Heart left ventricle (tissue), 16 donors: Measurements from ENCODE around the gene ALPP. TPM values are rescaled to one million over a fixed set of nuclear protein-coding genes. Genes with fewer than 3 reads are reported as not detected.
"Not testable (repeated sequence)": the region's sequence is repeated elsewhere in the genome, so short reads cannot be mapped to it uniquely, and the experiment has no call there.

Source experiments
- ATAC-seq, 4 donors: fragments of 200-7000 bp; cut with Tn5 transposase; one replicate each; pipeline ENCODE4 v1.9.1; 2020 to 2022; ENCODE audit warnings: moderate library complexity in 4 of 4, mild to moderate bottlenecking in 3 of 4, moderate number of reproducible peaks in 1 of 4
- DNase-seq, 5 donors: peaks; one replicate each; pipeline ENCODE4 v3.0.0-alpha.2; 2020
- H3K27ac ChIP-seq, 12 donors: fragments of 200-600 bp; sonication (generic) in 4 of 12; one replicate each; pipeline versions ENCODE4 v1.5.0 to v1.8.0; 2016 to 2022; ENCODE audit warnings: mild to moderate bottlenecking in 2 of 12
- H3K27me3 ChIP-seq, 9 donors: fragments of 200-600 bp; sonication (generic) in 2 of 9; one replicate each; pipeline versions ENCODE4 v1.5.1 to v1.8.0; 2016 to 2022; ENCODE audit warnings: mild to moderate bottlenecking in 3 of 9
- H3K36me3 ChIP-seq, 9 donors: fragments of 200-600 bp; sonication (generic) in 2 of 9; one replicate each; pipeline versions ENCODE4 v1.5.0 to v1.8.0; 2018 to 2022; ENCODE audit warnings: mild to moderate bottlenecking in 2 of 9
- H3K4me1 ChIP-seq, 12 donors: fragments of 200-600 bp; sonication (generic) in 4 of 12; one replicate each; pipeline versions ENCODE4 v1.5.0 to v1.8.0; 2016 to 2022; ENCODE audit warnings: mild to moderate bottlenecking in 3 of 12
- H3K4me3 ChIP-seq, 12 donors: fragments of 200-600 bp; sonication (generic) in 4 of 12; one replicate each; pipeline versions ENCODE4 v1.5.0 to v1.8.0; 2017 to 2022; ENCODE audit warnings: mild to moderate bottlenecking in 9 of 12, moderate library complexity in 4 of 12
- H3K9me3 ChIP-seq, 12 donors: fragments of 200-600 bp; sonication (generic) in 4 of 12; one replicate each; pipeline versions ENCODE4 v1.5.0 to v1.8.0; 2016 to 2022; ENCODE audit warnings: mild to moderate bottlenecking in 1 of 12
- CTCF ChIP-seq, 12 donors: fragments of 200-600 bp; sonication (generic) in 4 of 12; IDR thresholded peaks; one replicate each; pipeline versions ENCODE4 v1.5.0 to v1.8.0; 2018 to 2022; ENCODE audit warnings: antibody characterized with exemption in 12 of 12, mild to moderate bottlenecking in 5 of 12
- POLR2A ChIP-seq, 2 donors: fragments of 450-650 bp; IDR thresholded peaks; one replicate each; pipeline ENCODE4 v1.6.1; 2017; ENCODE audit warnings: antibody characterized with exemption in 2 of 2, mild to moderate bottlenecking in 2 of 2, moderate library complexity in 2 of 2
- whole genome bisulfite sequencing, 4 donors: extraction: QIAGEN DNeasy Blood & Tissue Kit in 2 of 4; methylation state at CpG; one replicate each; pipeline versions ENCODE4 v1.1.5 to v1.1.7; 2013 to 2018; 5-methylcytosine and 5-hydroxymethylcytosine counted together
- intact Hi-C, 10 donors: fragments of 100-400 bp; cut with DNase I; formaldehyde crosslinking; loops; one replicate each; pipeline versions ENCODE4 v1.11.1 to v1.14.2; 2022
- polyA plus RNA-seq, 2 donors: library from polyadenylated mRNA; stranded (reverse); fragments of 200-250 nt; gene quantifications; one replicate each; pipeline ENCODE4 v1.2.3, GENCODE V29; 2013
- total RNA-seq, 9 donors: library from RNA; depleted of rRNA in 2 of 9; stranded (reverse); fragments of >200 nt in 2 of 9; fragmentation: NEBNext Ultra II Directional in 3 of 9; extraction: Animal tissue kit (Norgen Biotek cat#: 25700) in 3 of 9; gene quantifications; one replicate each; pipeline versions ENCODE4 v1.1.0 to v1.2.4, GENCODE V29; 2016 to 2023
- donor health status: ischemic (EF 13 %, LVEDD 7.1; RV severe dilation, severe dysfunction).
- donor health status: healthy with polysubstance abuse.
- donor health status: DM: no; HTN: yes; CAD: no.
- donor health status: DM: no; HTN: no; CAD: no.
- donor health status: ischemic (EF 25% LVEDD 6.9; RV normal size, moderate dysfunction).
- donor health status: ischemic (EF 25% LVEDD 5.7; RV mildly dilated, moderate dysfunction).
- donor health status: healthy.
- donor health status: DM: yes; HTN: yes; CAD: no.
- donor health status: ischemic (EF 35%, LVEDD 5.7; RV mildly dilated, moderate dysfunction).
- donor health status: nonischemic (EF 11% LVEDD 7.7; RV severe dilation, severe dysfunction).
- donor health status: DM: yes; HTN: yes; CAD: no.
- donor health status: PGD.
- donor health status: ischemic (EF 29% LVEDD 5.4; RV normal size, mild dysfunction).
- donor health status: nonischemic (EF 23%, LVEDD 6.1; RV moderate dilation, normal function).

Gene ALPP
- total and polyA plus RNA-seq, 11 donors, result not detected

- H3K27me3 ChIP-seq, result peaks cover 25 to 72% (median 55%) of the 10 kb centered on the region in 9 donors
- peaks cover 0 to 14% (median 0%) of the 10 kb centered on the region in 12 donors for H3K4me1 ChIP-seq
- 32 to 41% (median 38%) methylated on average over 18 of the region's 18 CpGs for WGBS, 4 donors
- intact Hi-C loops, result no loop called here
- no peaks in the 10 kb centered on the region for H3K36me3 ChIP-seq
- DNase-seq, result peak in 1 of 5 donors; percentile 45
- TF ChIP-seq CTCF (IDR thresholded peaks at IDR 0.05), result no peak
- no peak for TF ChIP-seq POLR2A (IDR thresholded peaks at IDR 0.05)
- no peaks in the 10 kb centered on the region for H3K9me3 ChIP-seq
- no peak for ATAC-seq
- H3K4me3 ChIP-seq, result no peak overlapping the region
- H3K27ac ChIP-seq, result no peak overlapping the region
These were observed 4.0 kb downstream of the ALPP start for GRCh38 chr2:232382331-232383225.

GRCh38 chr2:232384466-232384865, 5.9 kb downstream of the ALPP start:
- Histone ChIP-seq H3K4me1 (peaks cover 0 to 25% (median 0%) of the 10 kb centered on the region in 12 donors), H3K27ac (no peak overlapping the region), H3K27me3 (peaks cover 38 to 83% (median 72%) of the 10 kb centered on the region in 9 donors), H3K4me3 (no peak overlapping the region), H3K9me3 (no peaks in the 10 kb centered on the region), H3K36me3 (no peaks in the 10 kb centered on the region)
- no peak for ATAC-seq
- no peak for TF ChIP-seq POLR2A (IDR thresholded peaks at IDR 0.05)
- TF ChIP-seq CTCF (IDR thresholded peaks at IDR 0.05), result no peak
- WGBS, 4 donors, result 73 to 100% (median 88%) methylated on average over 1 of the region's 1 CpG
- intact Hi-C loops, result no loop called here
- peak in 1 of 5 donors; percentile 2 for DNase-seq

- H3K36me3 ChIP-seq, H3K9me3 ChIP-seq, H3K4me3 ChIP-seq, H3K27ac ChIP-seq, ATAC-seq, DNase-seq, intact Hi-C loops: not testable (repeated sequence)
- Histone ChIP-seq H3K27me3 (peaks cover 38 to 89% (median 72%) of the 10 kb centered on the region in 9 donors), H3K4me1 (peaks cover 0 to 25% (median 0%) of the 10 kb centered on the region in 12 donors)
These were observed 6.5 kb downstream of the ALPP start for GRCh38 chr2:232385058-232385457.

- intact Hi-C loops, result no loop called here
- 11 to 14% (median 12%) methylated on average over 24 of the region's 24 CpGs for WGBS, 4 donors
- DNase-seq (peak in 1 of 5 donors; percentile 2), ATAC-seq (no peak)
- Histone ChIP-seq H3K4me3 (no peak overlapping the region), H3K4me1 (peaks cover 0 to 25% (median 0%) of the 10 kb centered on the region in 12 donors), H3K27ac (no peak overlapping the region), H3K9me3 (no peaks in the 10 kb centered on the region), H3K27me3 (peaks cover 38 to 97% (median 72%) of the 10 kb centered on the region in 9 donors), H3K36me3 (no peaks in the 10 kb centered on the region)
- TF ChIP-seq CTCF (IDR thresholded peaks at IDR 0.05) (no peak), POLR2A (IDR thresholded peaks at IDR 0.05) (no peak)
These were observed 7.3 kb downstream of the ALPP start for GRCh38 chr2:232385660-232386489.
